Neutrophil (primary cell): ENCODE results near the gene KANK2.
"Not testable (repeated sequence)": the region's sequence is repeated elsewhere in the genome, so short reads cannot be mapped to it uniquely, and the experiment has no call there.

Source experiments
- H3K27ac ChIP-seq: fragments of 200-600 bp; sonication (generic); 2 replicates; pipeline ENCODE4 v1.5.1; 2016; ENCODE audit warnings: mild to moderate bottlenecking, moderate library complexity
- H3K27me3 ChIP-seq: fragments of 200-600 bp; sonication (generic); 2 replicates; pipeline ENCODE4 v1.6.0; 2016; ENCODE audit warnings: mild to moderate bottlenecking
- H3K36me3 ChIP-seq: fragments of 200-600 bp; sonication (generic); 2 replicates; pipeline ENCODE4 v1.5.1; 2017
- H3K4me1 ChIP-seq, 2 experiments: fragments of 200-600 bp in 1 of 2; sonication (generic) in 1 of 2; 1 replicate in 1 of 2; 2 replicates in 1 of 2; pipeline versions ENCODE4 v1.5.1 to v1.6.1; 2013 to 2016; ENCODE audit warnings: low read depth in 1 of 2, low read length in 1 of 2, mild to moderate bottlenecking in 1 of 2, moderate library complexity in 1 of 2; ENCODE audit not compliant: control insufficient read depth in 1 of 2, insufficient read depth in 1 of 2
- H3K4me3 ChIP-seq, 2 experiments: fragments of 200-600 bp in 1 of 2; sonication (generic) in 1 of 2; 1 replicate in 1 of 2; 2 replicates in 1 of 2; pipeline ENCODE4 v1.5.1; 2013 to 2016; ENCODE audit warnings: low read depth in 1 of 2, low read length in 1 of 2, mild to moderate bottlenecking in 1 of 2, moderate library complexity in 1 of 2
- H3K9me3 ChIP-seq: fragments of 200-600 bp; sonication (generic); 2 replicates; pipeline ENCODE4 v1.5.1; 2016
- TF ChIP-seq, protein P1 (sequence below): fragments of 200-600 bp; sonication (generic); IDR thresholded peaks from 2 replicates; pipeline ENCODE4 v1.5.1; 2016; ENCODE audit warnings: antibody characterized with exemption

The KANK2 gene

GRCh38 chr19:11179716-11180297, 17.5 kb downstream of the KANK2 start:
- no peaks in the 10 kb centered on the region for H3K4me1 ChIP-seq
- no peak overlapping the region for H3K4me3 ChIP-seq
- H3K36me3 ChIP-seq: no peaks in the 10 kb centered on the region
- no peaks in the 10 kb centered on the region for H3K27me3 ChIP-seq
- no peaks in the 10 kb centered on the region for H3K9me3 ChIP-seq
- TF ChIP-seq, protein P1, sequence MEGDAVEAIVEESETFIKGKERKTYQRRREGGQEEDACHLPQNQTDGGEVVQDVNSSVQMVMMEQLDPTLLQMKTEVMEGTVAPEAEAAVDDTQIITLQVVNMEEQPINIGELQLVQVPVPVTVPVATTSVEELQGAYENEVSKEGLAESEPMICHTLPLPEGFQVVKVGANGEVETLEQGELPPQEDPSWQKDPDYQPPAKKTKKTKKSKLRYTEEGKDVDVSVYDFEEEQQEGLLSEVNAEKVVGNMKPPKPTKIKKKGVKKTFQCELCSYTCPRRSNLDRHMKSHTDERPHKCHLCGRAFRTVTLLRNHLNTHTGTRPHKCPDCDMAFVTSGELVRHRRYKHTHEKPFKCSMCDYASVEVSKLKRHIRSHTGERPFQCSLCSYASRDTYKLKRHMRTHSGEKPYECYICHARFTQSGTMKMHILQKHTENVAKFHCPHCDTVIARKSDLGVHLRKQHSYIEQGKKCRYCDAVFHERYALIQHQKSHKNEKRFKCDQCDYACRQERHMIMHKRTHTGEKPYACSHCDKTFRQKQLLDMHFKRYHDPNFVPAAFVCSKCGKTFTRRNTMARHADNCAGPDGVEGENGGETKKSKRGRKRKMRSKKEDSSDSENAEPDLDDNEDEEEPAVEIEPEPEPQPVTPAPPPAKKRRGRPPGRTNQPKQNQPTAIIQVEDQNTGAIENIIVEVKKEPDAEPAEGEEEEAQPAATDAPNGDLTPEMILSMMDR: no peak
- no peak overlapping the region for H3K27ac ChIP-seq

DNA sequence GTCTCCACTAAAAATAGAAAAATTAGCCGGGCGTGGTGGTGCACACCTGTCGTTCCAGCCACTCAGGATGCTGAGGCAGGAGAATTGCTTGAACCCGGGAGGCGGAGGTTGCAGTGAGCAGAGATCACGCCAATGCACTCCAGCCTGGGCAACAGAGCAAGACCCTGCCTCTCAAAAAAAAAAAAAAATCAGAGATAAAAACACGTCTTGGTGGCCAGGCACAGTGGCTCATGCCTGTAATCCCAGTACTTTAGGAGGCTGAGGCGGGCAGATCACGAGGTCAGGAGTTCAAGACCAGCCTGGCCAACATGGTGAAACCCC, 18.2 kb downstream of the KANK2 start:
- not testable (repeated sequence) for H3K27ac ChIP-seq

DNA sequence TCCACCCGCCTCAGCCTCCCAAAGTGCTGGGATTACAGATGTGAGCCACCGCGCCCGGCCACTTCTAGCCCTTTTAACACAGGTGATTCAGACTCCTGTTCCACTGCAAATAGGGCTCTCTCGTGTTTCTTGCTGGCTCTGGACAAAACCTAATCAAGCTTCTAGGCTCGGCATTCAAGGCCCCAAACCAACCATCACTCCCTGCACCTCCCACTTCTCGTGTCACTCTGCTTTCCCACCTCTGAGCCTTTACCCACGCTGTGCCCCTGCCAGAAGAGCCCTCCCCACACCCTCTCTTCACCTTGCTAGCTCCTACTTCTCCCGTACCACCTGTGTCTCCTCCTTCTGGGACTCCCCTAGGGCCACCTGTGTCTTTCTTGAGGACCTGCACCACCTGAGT, 19.8 kb downstream of the KANK2 start:
- Histone ChIP-seq H3K9me3 (no peaks in the 10 kb centered on the region), H3K36me3 (no peaks in the 10 kb centered on the region), H3K27ac (no peak overlapping the region), H3K27me3 (no peaks in the 10 kb centered on the region), H3K4me3 (no peak overlapping the region), H3K4me1 (no peaks in the 10 kb centered on the region)
- TF ChIP-seq, protein P1: no peak

More for the DNA sequence above, 18.2 kb downstream of the KANK2 start:
- not testable (repeated sequence) for H3K27me3 ChIP-seq, H3K4me1 ChIP-seq, H3K36me3 ChIP-seq, H3K4me3 ChIP-seq, H3K9me3 ChIP-seq

DNA sequence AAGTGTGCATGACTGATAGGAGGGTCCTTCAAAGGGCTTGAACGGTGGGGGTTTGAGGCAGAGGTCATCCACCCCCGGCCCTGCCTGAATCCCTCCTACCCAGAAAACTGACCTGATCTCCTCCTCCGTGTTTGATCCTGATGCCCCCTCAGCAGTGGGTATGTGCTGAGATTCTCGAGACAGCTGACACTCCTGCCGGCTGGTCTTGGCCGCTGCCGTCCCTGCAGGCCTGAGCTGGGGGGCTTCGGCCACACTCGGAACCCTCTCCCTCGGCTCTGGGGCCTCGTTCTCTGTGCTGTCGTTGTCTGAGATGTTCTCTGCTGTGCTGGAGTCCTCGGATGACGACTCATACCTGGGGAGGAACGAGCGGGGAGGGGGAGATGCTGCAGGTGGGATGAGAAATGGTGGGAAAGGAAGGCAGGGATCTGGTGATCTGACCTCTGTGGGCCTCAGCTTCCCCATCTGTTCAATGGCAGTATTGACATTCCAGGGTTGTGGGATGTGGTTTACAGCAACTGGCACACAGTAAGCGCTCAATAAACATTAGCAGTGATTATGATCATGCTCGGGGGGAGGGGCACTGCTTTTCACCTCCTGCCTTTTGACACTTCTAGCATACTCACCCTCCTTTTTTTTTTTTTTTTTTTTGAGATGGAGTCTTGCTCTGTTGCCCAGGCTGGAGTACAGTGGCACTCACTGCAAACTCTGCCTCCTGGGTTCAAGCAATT, 20.7 kb downstream of the KANK2 start:
- no peak overlapping the region for H3K27ac ChIP-seq
- TF ChIP-seq, protein P1: no peak
- no peak overlapping the region for H3K4me3 ChIP-seq
- H3K4me1 ChIP-seq: no peaks in the 10 kb centered on the region
- no peaks in the 10 kb centered on the region for H3K9me3 ChIP-seq
- no peaks in the 10 kb centered on the region for H3K27me3 ChIP-seq
- H3K36me3 ChIP-seq: no peaks in the 10 kb centered on the region

DNA sequence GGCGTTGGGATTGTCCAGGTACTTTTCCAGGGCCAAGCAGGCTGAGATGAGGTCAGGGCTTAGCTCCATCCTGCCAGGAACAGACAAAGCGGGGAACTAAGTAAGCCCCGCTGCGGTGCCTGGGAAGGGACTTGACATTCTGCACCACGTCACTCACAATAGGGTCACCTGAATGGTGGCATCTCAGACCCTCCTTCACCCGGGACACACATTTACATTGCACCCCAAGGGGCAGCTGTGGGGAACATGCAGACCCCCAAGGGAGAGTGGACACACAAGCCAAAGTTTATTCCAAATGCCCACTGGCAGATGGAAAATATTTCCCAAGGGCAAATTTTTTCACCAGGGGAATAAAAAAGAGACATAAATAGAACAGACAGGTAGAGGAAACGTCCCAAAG, 21.4 kb downstream of the KANK2 start:
- H3K27ac ChIP-seq: no peak overlapping the region
- H3K27me3 ChIP-seq: no peaks in the 10 kb centered on the region
- H3K4me1 ChIP-seq: no peaks in the 10 kb centered on the region
- H3K4me3 ChIP-seq: no peak overlapping the region
- H3K36me3 ChIP-seq: no peaks in the 10 kb centered on the region
- TF ChIP-seq, protein P1: no peak
- H3K9me3 ChIP-seq: no peaks in the 10 kb centered on the region

GRCh38 chr19:11174336-11174735, 23.0 kb downstream of the KANK2 start:
- Histone ChIP-seq H3K4me1 (no peaks in the 10 kb centered on the region), H3K4me3 (no peak overlapping the region), H3K27ac (no peak overlapping the region), H3K36me3 (no peaks in the 10 kb centered on the region), H3K27me3 (no peaks in the 10 kb centered on the region), H3K9me3 (no peaks in the 10 kb centered on the region)
- TF ChIP-seq, protein P1: no peak
